ENCODE data around the gene EDAR.

The EDAR gene

GRCh38 chr2:109000738-109001137 lies 11.7 kb upstream of the EDAR start:
- no peak overlapping the region for H3K27ac ChIP-seq
- TF ChIP-seq ZFX (IDR thresholded peaks at IDR 0.05; ENCODE audit: borderline replicate concordance) = no peak
- TF ChIP-seq CTCF (IDR thresholded peaks at IDR 0.05) = no peak

- no peak for TF ChIP-seq CTCF (IDR thresholded peaks at IDR 0.05)
- TF ChIP-seq ZFX (IDR thresholded peaks at IDR 0.05; ENCODE audit: borderline replicate concordance) = no peak
- H3K27ac ChIP-seq = no peak overlapping the region
Measured at GRCh38 chr2:108998911-108999310, 9.9 kb upstream of the EDAR start.

- TF ChIP-seq ZFX (IDR thresholded peaks at IDR 0.05; ENCODE audit: borderline replicate concordance) (no peak), CTCF (IDR thresholded peaks at IDR 0.05) (no peak)
- H3K27ac ChIP-seq = no peak overlapping the region
Measured at GRCh38 chr2:108994178-108994577, 5.2 kb upstream of the EDAR start.

GRCh38 chr2:108993095-108993937 lies 4.3 kb upstream of the EDAR start:
- no peak overlapping the region for H3K27ac ChIP-seq
- no peak for TF ChIP-seq CTCF (IDR thresholded peaks at IDR 0.05)
- TF ChIP-seq ZFX (IDR thresholded peaks at IDR 0.05; ENCODE audit: borderline replicate concordance) = no peak

GRCh38 chr2:108988076-108988795 lies 784 bp downstream of the EDAR start:
- no peak overlapping the region for H3K27ac ChIP-seq
- TF ChIP-seq CTCF (IDR thresholded peaks at IDR 0.05) = no peak
- no peak for TF ChIP-seq ZFX (IDR thresholded peaks at IDR 0.05; ENCODE audit: borderline replicate concordance)

- no peak overlapping the region for H3K27ac ChIP-seq
- TF ChIP-seq CTCF (IDR thresholded peaks at IDR 0.05) (no peak), ZFX (IDR thresholded peaks at IDR 0.05; ENCODE audit: borderline replicate concordance) (no peak)
Measured at GRCh38 chr2:108986916-108987510, 2.0 kb downstream of the EDAR start.

All from 22Rv1 (cell line).